ENCODE data around the gene PLEKHD1. TPM values are rescaled to one million over a fixed set of nuclear protein-coding genes. Genes with fewer than 3 reads are reported as not detected.

The PLEKHD1 gene
- total and polyA plus RNA-seq, 2 of the 8 experiments (the other 6 are each of a cell fraction or from before 2014, with no cell fraction given): 0.24 to 0.48 TPM

DNA sequence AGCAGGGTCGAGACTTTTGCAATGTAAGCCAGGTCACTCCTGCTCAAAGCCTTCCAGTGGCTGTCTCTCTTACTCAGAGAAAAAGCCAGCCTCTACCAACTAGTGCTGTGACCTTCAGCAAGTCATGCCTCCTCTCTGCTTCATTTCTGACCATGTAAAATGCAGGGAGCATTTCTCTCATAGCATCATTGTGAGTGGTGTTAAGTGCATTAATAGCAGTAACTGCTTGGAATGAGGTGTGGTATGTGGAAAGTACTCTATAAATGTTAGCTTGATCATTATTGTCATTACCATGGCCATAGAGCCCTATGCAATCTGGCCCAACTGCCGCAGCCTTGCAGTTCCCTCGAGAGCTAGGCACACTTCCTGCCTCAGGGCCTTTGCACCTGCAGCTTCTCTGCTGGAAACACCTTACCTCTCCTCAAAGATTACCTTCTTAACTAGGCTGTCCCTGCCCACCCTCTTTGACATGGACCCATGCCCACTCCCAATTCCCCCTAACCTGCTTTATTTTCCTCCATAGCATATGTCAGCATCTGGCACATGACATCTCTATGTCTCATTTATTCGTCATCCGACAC, 10.9 kb downstream of the PLEKHD1 start:
- no peaks in the 10 kb centered on the region for H3K79me2 ChIP-seq (ENCODE audit: control insufficient read depth in 1 of 2, insufficient read depth in 2 of 2, low read length in 2 of 2)
- 83% methylated on average over 5 of the region's 5 CpGs; no CpG with 5 or more reads in 1 of the 2 experiments for WGBS, 2 experiments (ENCODE audit: extremely low coverage in 1 of 2, insufficient coverage in 1 of 2, insufficient read length in 1 of 2, insufficient replicate concordance in 2 of 2, low coverage in 1 of 2, low lambda C conversion rate in 2 of 2, missing lambda C conversion rate in 1 of 2)
- H3K79me1 ChIP-seq (ENCODE audit: low read depth, low read length): no peaks in the 10 kb centered on the region
- no peaks in the 10 kb centered on the region for H3K9me3 ChIP-seq (ENCODE audit: insufficient read depth in 2 of 2, low read depth in 1 of 2, low read length in 1 of 2)
- CTCF ChIA-PET (ENCODE audit: partially characterized antibody): interaction anchor here (5.0 kb wide), 1 partner anchor 24 kb away, joined by 21 read pairs; no protein-coding TSS in a partner anchor
- no peak overlapping the region for H3K4ac ChIP-seq (replicated peaks; ENCODE audit: insufficient read length, low read depth, low read length)
- no peak overlapping the region for H3K14ac ChIP-seq (ENCODE audit: insufficient read length)
- FAIRE-seq (no peak), DNase-seq (ENCODE audit: low read depth in 1 of 2, low spot score in 2 of 2) (no peak)
- TF ChIP-seq KDM1A (IDR thresholded peaks at IDR 0.05; ENCODE audit: borderline replicate concordance, low read length): peak; percentile 67; the same call in 1 of the 2 replicates
- TF ChIP-seq EZH2 (IDR thresholded peaks at IDR 0.05; ENCODE audit: low read depth, low read length, severe bottlenecking): no peak
- H2AK5ac ChIP-seq (ENCODE audit: low read depth, low read length): no peak overlapping the region
- no peak overlapping the region for H2BK20ac ChIP-seq (ENCODE audit: low read length)
- POLR2A ChIA-PET (ENCODE audit: partially characterized antibody): no interaction called here
- H2AFZ ChIP-seq (ENCODE audit: low read length): no peak overlapping the region
- no peak overlapping the region for H3K23ac ChIP-seq (ENCODE audit: insufficient read length)
- no peak overlapping the region for H2BK15ac ChIP-seq (ENCODE audit: low read length)
- no peaks in the 10 kb centered on the region for H3K36me3 ChIP-seq (ENCODE audit: control insufficient read depth in 2 of 4, insufficient read depth in 4 of 4, low read length in 3 of 4)
- H3K27me3 ChIP-seq (replicated peaks in 1 of 4; ENCODE audit: control insufficient read depth in 3 of 4, extremely low read depth in 1 of 4, insufficient read depth in 3 of 4, low read length in 3 of 4): no peaks in the 10 kb centered on the region
- H2BK12ac ChIP-seq (ENCODE audit: low read depth, low read length): no peak overlapping the region
- no peak overlapping the region for H3K4me2 ChIP-seq (ENCODE audit: insufficient read depth in 1 of 2, low read depth in 2 of 2, low read length in 2 of 2)
- H2BK120ac ChIP-seq (replicated peaks; ENCODE audit: low read depth, low read length): no peak overlapping the region
- H3K4me3 ChIP-seq (ENCODE audit: extremely low read depth in 1 of 4, insufficient read depth in 2 of 4, low read depth in 3 of 4, low read length in 4 of 4): no peak overlapping the region
- H4K91ac ChIP-seq (replicated peaks; ENCODE audit: insufficient read length, low read length): no peak overlapping the region
- H2BK5ac ChIP-seq (ENCODE audit: low read depth, low read length): no peak overlapping the region
- no peaks in the 10 kb centered on the region for H4K20me1 ChIP-seq (replicated peaks in 1 of 2; ENCODE audit: control insufficient read depth in 1 of 2, insufficient read depth in 2 of 2, low read length in 2 of 2)
- H3K56ac ChIP-seq (replicated peaks; ENCODE audit: insufficient read length, low read depth, low read length): no peak overlapping the region
- no peak overlapping the region for H3K27ac ChIP-seq (ENCODE audit: low read depth, low read length)
- H4K8ac ChIP-seq (ENCODE audit: extremely low read depth, insufficient read depth, low read length): no peak overlapping the region
- H4K5ac ChIP-seq (ENCODE audit: insufficient read length, low read depth, low read length): no peak overlapping the region
- peaks cover 3% of the 10 kb centered on the region; the same call in 1 of the 2 replicates for H3K23me2 ChIP-seq (ENCODE audit: low read depth, low read length)
- no peak overlapping the region for H3K9ac ChIP-seq (replicated peaks in 1 of 4; ENCODE audit: extremely low read depth in 1 of 4, low read depth in 3 of 4, low read length in 3 of 4)
- H3K18ac ChIP-seq (ENCODE audit: extremely low read depth, low read length): no peak overlapping the region
- H3K4me1 ChIP-seq (replicated peaks in 1 of 4; ENCODE audit: control insufficient read depth in 3 of 4, insufficient read depth in 4 of 4, low read length in 3 of 4): no peaks in the 10 kb centered on the region; a peak in 1 of 7 replicates
